ENCODE data around the gene ZNF580.

The ZNF580 gene, protein sequence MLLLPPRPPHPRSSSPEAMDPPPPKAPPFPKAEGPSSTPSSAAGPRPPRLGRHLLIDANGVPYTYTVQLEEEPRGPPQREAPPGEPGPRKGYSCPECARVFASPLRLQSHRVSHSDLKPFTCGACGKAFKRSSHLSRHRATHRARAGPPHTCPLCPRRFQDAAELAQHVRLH

DNA sequence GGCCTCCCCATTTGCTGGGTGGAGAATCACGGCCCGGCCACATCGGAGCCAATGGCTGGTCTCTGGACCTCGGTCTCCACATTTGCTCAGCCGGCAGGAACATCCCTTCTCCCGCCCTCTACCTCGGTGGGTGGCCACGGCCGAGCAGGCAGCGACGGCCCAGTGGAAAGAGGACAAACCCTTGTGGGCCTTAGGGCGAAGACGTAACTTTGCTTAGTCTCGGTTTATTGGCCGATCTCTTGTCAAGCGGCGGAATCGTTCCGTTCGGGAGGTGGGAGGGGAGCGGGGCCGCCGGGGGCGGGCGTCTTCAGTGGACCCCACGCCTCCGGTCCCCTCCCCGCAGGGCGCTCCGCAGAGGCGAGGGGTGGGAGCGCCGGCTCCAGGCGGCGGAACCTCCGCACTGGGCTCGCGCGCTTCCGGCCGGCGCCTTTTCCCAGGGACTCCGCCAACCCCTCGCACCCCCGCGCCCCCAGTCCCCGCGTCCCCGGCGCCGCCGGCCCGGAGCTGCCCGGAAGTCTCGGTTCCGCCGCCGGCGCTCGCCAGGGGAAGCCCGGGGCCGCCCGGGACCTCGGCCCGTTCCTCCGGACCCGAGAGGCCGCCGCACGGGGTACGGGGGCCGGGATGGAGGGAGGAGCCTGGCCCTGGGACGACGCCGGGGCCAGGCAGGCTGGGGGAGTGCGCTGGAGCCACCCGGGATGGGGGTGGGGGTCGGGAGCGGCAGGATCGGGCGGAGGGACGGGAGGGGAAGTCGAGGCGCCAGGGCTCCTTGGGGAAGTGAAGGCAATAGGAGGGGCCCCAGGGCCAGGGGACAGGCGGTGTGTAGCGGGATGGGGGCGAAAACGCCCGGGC, at the start of gene ZNF580:
TSS of gene ZNF580 (plus strand) at position 426 of the 849 bp plus-strand sequence. CDS start 1,507 bp downstream, outside the sequence.
- DNase-seq: peak; percentile 60

DNA sequence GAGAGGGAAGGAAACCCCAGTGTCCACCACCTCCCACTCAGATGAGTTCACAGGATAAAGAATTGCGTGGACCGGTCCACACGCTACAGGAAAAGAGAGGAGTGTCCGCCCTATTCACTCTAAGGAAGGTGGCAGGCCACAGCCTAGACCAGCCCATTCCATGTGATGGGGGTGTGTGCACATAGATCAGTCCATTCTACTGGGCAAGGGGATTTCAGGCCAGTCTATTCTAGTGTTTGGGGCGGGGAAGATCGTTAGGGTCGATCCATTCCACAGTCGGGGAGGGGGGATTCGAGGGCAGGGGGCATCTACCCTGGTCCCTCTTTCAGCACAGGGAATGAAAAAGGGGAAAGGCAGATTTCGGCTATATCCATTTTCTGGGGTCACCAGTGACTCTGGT, 49.2 kb upstream of the ZNF580 start:
- DNase-seq: no peak

DNA sequence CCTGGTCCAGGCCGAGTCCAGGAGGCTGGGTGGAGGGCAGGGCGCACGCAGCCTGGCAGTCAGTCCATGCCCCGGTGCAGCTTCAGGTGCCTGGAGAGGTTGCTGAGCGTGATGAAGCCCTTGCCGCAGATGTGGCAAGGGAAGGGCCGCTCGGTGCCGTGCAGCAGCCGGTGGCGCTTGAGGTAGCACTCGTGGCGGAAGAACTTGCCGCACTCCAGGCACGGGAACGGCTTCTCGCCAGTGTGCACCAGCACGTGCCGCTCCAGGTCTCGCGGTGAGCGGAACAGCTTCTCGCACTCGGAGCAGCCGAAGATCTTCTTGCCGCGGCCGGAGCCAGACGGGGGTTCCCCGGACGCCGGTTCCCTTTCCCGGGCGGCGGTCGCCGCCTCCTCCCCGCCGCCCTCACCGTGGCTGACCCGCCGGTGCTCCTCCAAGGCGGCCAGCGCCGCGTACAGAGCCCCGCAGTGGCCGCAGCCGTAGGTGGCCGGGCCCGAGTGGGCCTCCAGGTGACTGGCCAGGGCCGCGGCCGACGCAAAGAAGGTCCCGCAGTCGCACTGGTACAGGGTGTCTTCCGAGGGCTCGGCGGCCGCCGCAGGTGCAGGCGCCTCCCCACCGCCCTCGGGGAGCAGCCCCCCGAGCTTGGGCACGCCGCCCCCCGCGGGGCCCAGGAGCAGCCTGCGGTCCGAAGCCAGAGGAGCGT, 48.3 kb upstream of the ZNF580 start:
- no peak for DNase-seq

DNA sequence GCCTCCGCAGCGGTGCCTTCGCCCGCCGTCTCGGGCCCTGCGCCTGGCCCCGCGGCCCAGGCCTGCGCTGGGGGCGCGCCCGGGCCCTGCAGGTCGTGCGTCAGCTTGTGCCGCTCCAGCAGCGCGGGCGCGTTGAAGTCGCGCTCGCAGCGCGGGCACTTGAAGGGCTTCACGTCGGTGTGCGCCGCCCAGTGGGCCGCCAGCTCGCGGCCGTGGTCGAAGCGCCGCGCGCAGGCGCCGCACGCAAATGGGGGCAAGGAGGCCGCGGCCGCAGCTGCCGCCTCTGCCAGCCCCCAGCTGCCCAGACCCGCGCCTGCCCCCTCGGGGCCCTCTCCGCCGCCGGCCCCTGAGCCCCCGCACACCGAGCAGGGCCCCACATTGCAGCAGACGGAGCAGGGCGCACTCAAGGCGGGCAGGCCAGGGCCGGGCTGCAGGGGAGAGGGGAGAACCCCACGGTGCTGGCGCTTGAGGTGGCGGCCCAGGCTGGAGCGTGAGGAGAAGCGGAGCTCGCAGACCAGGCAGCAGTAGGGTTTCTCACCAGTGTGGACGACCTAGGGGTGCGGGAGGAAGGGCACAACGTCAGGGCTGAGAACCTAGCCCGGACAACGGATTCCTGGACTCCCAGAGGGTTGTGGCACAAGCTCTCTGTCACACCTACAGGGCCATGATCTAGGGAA, 47.6 kb upstream of the ZNF580 start:
- no peak for DNase-seq

DNA sequence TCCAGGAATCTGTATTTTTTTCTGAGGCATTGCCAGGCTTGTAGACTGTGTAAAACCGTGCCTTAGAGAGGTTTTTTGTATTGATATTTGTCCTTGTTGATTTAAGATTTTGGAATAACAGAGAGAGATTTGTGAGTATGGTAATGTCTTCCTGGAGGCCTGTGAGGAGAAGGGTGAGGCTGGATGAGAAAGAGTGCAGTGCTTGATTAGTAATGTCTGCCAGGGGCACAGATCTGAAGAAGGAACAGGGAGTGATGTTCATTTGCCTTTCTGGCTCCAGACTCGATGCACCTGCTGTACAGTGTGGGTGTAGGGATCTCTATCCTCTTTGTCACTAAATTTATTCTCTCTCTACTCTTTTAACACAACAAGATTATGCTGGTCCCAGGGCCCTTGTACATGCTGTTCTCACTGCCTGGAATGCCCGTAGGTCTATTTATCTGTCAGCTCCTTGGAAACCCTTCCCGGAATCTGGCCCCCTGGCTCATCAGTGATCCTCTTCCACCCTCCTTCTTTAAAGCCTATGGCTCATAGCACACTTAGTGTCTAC, 45.7 kb upstream of the ZNF580 start:
- DNase-seq: no peak

DNA sequence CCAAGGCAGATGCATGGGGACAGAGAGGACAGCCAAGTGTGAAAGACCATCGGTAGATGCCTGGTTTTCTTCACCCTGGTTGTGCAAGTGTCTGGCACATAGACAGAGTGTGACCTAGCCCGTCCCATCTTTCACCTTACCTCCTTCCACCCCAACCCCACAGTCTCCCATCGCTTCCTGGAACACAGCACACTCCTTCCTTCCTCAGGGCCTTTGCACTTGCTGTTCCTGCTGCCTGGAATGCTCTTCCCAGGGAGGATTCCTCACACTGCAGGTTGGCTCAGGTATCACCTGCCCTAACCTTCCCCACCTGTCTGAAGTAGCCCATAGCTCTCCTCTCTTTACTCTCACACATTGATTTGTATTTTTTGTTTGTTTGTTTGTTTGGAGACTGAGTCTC, 44.5 kb upstream of the ZNF580 start:
- no peak for DNase-seq

DNA sequence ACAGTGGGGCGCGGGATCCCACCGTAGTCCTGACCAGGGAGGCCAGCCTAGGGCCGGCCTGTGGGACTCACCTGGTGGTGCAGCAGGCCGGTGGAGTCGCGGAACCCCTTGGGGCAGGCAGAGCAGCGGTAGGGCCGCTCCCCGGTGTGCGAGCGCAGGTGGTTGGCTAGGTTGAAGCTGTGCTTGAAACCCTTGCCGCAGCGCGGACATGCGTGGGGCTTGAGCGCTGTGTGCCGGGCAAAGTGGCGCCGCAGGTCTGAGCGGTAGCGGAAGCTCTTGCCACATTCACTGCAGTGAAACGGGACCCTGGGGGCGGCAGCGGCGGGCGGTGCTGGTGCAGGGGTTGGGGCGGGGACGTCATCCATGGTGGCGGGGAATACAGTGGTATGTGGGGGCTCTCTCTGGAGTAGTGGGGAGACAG, 43.3 kb upstream of the ZNF580 start:
- no peak for DNase-seq

DNA sequence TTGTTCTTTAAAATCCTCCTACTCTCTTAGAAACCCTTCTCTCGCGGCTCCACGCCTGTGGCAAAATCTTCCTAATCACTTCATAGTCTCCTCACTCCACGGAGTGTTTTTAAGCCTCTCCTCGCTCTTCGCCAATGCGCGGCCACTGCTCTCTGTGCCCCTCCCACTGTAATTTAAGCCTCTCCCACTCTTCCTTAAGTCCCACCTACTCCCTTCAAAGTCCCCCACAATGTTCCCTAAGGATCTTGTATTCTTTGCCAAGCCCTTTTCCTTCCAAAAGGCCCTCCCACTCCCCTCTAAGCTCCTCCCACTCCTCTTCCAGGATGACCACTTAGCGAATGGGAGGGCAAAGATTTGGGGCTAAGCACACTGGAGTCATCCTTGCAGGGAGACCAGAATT, 42.8 kb upstream of the ZNF580 start:
- no peak for DNase-seq

DNA sequence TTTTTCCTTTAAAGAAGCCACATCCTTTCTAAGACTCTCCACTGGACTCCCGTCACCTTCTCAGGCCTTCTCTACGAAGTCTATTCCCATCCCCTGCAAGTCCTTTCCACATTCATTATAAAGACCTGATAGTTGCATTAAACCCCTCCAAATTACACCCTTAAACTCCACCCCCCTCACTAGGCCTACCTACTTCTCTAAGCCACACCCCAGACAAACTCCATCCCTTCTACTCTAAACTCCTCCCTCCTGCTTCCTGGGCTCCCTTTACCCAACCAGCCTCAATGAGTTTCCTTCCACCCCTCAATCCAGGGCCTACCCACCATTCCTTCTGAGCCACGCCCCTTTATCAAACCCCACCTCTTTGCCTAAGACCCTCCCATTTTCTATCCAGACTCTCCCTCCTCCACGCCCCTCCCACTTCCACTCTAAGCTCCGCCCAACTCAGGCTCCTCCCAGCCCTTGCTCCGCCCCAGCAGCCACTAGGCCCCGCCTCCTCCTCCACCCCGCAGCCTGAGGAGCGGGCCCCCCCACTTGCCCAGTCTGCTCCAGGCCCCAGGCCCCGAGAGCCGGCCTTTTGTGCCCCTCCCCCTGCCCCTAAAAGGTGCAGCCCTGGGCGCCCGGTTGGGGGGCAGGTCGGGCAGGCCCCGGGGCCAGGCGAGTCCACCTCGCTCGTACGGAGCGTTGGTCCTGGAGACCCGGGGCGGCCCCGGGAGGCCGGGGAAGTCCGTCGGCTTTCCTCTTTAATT, 41.9 kb upstream of the ZNF580 start:
- DNase-seq: peak; percentile 87 to 90

DNA sequence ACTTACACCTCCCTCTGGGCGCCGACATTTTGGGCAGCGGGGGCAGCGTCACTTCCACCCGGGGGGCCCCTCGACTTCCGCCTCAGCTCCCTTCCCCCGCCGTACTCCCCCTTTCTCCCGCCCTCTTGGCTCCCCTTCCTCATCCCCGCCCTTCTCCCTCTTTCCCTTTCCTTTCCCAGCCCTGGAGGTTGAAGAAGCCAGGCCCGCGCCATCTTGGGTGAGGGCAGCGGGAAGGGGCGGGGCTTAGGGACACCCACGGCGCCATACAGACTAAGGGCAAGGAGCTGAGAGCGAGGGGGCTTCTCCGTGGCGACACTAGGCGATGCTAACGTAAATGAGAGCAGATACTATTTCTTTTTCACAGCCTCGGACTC, 41.3 kb upstream of the ZNF580 start, which contains the start of gene FIZ1:
TSS of gene FIZ1 (minus strand) at position 50 of the 374 bp plus-strand sequence. CDS start 1,652 bp downstream, outside the sequence.
- DNase-seq: peak; percentile 97

DNA sequence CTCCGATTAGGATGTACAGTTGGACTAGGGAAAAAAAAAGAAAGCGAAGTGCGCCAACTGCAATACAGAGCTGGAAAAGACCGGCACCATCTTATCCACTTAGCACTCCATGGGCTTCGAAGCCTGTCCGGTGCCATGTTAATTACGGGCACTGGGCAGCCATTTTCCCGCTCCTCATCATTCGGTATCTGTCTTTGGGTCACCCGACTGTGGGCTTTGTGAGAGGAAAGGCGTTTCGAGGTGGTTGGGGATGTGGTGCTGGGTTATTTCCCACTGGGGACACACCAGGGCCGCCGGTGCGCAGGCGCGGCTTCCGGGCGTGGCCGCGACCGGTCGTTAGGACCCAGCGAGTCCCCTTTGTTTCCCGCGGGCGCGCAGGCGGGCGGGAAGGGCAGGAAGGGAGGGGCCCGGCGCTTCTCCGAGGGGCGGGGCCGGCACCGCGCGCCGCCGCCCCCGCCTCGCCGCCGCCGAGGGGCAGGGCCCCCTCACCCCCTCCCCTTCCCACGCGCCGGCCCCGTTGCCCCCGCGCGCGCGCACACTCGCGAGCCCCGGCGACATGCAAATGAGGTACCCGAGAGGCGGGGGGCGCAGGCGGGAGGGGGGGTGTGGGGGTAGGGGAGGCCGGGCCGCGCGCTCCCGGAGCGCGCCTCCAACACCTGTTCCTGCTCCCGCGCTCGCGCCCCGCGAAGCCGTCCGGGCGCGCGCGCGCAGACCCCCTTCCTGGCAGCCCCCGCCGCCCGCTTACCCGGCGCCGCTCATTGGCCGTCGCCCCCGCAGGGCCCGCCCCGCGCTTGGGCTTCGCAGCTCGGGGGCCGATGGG, 40.8 kb upstream of the ZNF580 start, which contains the start of gene ZNF524:
TSS of gene ZNF524 (plus strand) at position 447 of the 820 bp plus-strand sequence. CDS start 1,825 bp downstream, outside the sequence.
- peak; percentile 90 to 92 for DNase-seq

DNA sequence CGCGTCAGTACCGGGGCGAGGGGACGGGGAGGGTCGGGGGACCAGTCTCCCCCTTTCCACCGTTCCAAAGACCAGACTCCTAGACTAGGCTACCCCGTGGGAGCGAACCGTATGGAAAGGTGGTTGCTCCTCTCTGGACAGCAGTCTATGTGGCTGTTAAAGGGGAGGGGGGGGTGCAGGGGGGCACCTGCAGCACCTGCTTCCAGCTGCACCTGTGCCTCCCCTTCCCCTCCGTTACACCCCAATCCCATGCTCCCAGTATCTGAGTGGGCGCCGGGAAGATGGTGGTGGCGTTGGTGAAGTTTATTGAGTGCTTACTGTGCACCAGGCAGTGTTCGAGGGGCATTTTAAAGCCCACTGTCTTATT, 40.2 kb upstream of the ZNF580 start:
- no peak for DNase-seq

DNA sequence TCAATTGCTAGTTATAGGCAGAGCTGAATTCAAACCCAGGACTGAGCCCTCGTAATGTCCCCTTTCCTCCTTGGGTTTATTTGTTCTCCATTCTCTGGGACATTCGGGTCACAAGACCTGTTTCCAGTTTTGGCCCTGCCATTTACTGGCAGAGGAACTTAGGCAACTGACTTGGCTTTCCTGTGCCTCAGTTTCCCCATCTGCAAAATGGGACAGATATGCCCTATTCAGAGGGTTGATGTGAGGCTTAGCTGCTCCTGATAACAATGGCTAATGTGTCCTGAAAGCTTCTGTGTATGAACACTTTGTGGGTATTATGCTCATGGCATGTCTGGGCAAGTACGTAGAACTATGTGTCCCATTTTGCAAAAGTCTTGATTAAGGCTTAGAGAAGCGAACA, 39.7 kb upstream of the ZNF580 start:
- DNase-seq: no peak

DNA sequence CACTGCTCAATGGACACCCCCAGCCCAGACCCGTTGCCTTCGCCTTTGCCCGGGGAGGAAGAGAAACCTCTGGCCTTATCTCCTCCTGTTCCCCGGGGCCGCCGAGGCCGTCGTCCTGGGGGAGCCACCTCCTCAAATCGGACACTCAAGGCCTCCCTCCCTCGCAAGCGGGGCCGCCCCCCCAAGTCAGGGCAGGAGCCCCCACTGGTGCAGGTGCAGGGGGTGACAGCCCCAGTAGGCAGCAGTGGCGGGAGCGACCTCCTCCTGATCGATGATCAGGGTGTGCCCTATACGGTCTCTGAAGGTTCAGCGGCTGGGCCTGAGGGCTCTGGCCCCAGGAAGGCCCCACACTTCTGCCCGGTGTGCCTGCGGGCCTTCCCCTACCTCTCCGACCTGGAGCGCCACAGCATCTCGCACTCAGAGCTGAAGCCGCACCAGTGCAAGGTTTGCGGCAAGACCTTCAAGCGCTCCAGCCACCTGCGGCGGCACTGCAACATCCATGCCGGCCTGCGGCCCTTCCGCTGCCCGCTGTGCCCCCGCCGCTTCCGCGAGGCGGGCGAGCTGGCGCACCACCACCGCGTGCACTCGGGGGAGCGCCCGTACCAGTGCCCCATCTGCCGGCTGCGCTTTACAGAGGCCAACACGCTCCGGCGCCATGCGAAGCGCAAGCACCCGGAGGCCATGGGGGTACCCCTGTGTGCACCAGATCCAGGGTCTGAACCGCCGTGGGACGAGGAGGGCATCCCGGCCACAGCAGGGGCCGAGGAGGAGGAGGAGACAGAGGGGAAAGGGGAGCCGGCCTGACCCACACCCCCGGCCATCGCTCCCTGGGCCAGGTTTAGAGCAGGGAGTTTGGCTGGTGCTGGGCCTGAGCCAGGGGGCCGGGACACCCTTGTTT, 38.4 kb upstream of the ZNF580 start:
- DNase-seq: no peak

DNA sequence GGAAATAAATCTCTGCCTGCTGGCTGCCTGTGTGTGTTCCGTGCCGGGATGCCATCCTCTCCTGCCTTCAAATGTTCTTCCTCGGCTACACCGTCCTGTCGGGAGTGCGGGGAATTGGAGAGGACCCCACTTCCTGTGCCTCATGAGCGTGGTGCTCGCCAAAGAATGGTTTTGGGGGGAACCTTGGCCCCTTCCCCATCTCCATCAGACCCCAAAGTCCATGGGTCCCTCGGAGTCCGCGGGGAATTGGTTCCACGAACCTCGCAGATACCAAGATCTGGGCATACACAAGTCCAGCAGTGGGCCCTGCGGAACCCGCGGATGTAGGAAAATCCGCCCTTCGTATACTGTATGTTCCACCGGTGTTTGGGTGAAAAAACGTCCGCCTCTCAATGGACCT, 37.7 kb upstream of the ZNF580 start:
- no peak for DNase-seq

DNA sequence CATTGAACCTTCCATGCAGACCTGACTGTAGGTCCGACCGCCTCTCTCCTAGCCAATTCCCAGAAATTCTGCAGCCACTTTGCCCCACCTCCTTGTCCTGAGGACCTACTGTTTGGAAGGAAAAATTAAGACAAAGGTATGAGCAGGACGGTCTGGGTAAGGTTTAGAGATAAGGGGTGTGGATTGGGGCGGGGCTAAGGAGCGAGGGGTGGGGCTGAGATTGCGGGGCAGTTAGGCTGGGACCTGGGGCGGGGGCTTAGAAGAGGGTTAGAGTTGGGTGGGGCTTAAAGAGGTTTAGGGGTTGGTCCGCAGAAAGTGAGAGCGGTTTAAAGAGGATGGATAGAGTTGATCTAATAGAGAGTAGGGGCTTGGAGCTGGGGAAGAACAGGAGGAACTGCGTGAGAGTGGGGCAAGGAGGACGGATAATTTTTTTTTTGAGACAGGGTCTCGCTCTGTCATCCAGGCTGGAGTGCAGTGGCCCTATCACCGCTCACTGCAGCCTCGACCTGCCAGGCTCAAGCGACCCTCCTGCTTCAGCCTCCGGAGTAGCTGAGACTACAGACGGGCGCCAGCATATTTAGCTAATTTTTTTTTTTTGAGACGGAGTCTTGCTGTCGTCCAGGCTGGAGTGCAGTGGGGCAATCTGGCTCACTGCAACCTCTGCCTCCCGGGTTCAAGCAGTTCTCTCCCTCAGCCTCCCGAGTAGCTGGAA, 37.1 kb upstream of the ZNF580 start:
- DNase-seq: no peak

DNA sequence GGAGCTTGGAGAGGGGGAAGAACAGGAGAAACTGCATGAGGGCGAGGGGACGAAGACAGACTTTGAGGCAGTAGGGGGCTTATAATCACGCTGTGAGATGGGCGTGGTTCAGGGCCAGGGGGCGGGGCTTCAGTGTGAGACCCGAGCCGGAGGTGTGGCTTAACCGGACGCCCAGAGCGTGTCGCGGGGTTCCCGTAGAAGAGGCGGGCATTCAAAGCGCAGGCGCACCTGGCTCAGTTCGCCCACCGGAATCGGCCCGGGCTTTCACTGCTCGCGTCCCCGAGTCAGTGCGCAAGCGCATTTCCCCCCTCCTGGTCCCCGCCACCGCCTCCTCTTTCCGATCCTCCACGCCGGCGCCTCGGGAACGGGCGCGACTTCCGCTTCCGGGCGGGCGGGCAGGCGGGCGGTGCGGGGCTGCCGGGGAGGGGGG, 35.6 kb upstream of the ZNF580 start:
- DNase-seq: peak; percentile 96 to 97

DNA sequence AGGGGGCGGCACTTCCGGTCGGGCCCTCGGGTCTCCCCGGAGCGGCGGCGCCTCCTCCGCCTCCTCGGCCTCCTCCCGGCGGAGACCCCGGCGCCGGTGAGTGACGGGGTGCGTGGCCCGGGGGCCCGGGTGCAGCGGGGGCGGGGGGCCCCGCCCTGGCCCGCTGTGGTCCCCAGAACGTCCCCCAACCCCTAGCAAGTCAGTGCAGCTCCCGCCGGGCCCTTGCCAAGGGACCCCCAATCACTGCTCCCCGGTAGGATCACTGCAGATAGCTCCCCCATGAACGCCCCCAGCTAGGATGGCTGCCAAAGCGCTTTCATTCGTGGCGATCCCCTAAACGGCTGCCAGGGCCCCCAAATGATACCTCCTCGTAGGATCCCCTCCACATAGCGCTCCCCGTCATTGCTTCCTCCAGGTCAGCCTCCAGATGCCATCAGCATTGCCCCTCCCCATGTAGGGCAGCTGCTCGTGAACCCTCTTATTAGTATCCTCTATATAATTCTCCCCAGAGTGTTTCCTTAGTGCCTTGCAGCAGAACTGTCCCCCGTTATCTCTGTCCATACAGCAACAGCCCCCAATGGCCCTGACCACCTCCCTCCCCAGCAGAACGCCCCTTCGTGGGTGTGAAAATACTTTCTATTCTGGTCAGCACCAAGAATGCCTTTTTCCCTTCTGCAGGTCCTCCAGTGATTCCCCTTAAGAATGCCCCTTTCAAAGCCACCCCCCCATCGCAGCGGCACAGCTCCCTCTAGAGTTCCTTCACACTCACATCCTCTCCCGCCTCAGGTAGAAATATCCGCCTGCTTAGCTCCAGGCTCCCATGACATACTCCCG, 34.9 kb upstream of the ZNF580 start, which contains the start of gene ZNF865:
TSS of gene ZNF865 (plus strand) at position 11 of the 834 bp plus-strand sequence. CDS start 7,972 bp downstream, outside the sequence.
- DNase-seq: peak; percentile 54 to 84

Data from SHP77 (cell line).